HG03558 (cell line): ENCODE measurements around the gene L3MBTL3.

ENCODE experiments used
- ATAC-seq: cut with Tn5 transposase; IDR thresholded peaks from one replicate; pipeline ENCODE4 v1.9.1; 2021; ENCODE audit warnings: moderate number of reproducible peaks; ENCODE audit not compliant: unreplicated experiment; ENCODE audit errors: extremely low read depth

The L3MBTL3 gene

DNA sequence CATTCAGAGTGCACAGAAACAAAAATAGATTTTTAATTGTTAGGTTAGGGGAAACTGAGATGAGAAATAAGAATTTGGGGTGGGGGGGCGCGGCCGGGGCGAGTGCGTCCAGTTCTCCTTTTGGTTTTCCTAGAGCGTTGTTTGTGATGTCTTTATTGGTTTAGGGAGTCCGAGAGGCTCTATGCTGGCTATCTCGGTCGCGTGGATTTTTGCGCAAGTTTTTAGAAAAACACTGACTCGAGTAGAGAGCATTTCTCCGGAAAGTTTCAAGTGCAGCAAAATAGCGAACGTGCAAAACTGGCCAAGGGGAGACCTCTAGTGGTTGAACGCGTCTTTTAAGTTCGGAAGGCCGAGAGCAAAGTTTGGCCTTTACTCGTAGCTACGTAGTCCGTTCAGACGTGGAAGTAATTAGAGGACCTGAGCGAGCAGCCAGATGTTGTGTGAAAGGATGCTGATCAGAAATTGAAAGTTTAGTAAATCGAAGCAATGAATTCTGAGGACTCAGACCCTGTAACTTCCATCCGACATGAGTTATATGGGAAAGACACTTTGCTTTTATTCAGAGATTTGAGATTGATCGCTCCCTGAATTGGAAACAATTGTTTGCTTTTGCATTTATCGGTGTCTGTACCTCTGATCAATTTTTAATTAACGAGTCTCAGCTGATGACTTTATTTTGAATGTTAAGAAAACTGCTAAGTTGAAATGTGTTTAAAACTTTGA, 2.7 kb downstream of the L3MBTL3 start:
- ATAC-seq = peak; percentile 77

DNA sequence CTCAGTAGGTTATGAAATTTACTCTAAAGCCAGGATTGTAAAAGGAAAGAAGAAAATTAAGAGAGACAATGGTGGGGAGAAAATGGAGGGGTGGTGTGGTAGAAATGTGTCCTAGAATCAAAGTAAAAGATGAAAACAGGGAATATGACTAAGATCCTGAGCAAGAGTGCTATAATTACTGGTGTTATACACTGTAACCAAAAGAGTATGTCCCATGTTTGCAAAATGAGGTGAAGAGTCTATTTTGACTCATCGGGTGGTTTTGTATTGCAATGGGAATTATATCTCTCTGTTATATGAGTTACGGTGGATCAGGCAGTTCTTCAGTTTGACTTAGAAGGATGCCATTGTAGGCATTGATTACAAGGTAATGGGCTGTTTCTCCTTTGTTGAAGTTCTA, 8.5 kb downstream of the L3MBTL3 start:
- ATAC-seq = no peak

DNA sequence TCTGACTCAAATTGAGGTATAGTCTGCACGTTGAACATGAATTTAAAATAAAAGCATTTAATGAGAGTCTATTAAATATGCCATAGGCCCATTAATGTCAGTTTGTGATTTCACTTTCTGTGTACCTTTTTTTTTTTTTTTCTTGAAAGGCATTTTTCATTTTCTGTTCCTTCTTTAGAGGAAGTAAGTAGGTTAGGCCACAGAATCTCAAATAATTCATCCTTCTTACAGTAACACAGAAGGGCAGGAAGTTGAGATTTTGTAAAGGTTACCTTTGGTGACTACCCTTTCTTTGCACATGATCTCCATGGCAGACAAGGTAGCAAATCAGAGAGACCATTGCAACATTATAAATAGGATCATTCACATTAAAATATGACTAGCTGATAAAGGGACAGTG, 9.6 kb downstream of the L3MBTL3 start:
- ATAC-seq = peak; percentile 65

DNA sequence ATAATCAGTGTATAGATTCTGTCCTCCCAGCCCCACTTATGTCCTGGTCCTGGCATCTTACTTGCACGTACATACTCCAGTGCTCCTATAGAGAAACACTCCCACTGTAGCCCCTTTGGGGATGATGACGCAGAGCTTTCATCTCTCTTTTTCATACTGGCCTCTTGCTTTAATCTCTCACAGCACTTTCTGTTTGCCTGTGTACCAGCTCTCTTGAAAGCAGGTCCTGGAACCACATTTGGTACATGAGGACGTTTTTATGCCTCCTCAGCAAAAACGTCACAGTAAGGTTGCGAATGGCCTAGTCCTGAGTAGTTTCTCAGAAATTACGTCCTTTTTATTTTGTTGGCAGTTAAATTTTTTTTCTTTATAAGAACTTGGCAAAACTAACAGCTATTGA, 10.8 kb downstream of the L3MBTL3 start:
- ATAC-seq = no peak

DNA sequence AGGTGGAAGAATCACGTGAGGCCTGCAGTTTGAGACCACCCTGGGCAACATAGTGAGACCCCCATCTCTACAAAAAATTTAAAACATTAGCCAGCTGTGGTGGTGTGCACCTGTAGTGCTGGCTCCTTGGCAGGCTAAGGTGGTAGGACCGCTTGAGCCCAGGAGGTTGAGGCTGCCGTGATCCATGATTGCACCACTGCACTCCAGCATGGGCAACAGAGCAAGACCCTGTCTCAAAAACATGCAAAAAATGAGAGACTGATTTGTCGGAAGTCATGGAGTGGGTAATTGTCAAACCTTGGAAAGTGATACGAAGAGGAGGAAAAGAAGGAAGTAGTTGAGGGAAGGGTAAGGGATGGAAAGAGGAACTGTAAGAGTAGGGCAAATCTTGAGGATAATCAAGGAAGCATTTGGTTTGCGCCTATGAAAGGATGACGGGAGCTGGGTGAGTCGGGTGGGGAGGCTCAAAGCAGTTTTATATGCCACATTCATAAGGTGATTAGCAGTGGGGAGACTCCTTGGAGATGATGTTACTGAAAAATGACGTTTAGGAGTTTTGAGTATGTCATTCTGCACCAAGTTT, 14.5 kb downstream of the L3MBTL3 start:
- no peak for ATAC-seq

DNA sequence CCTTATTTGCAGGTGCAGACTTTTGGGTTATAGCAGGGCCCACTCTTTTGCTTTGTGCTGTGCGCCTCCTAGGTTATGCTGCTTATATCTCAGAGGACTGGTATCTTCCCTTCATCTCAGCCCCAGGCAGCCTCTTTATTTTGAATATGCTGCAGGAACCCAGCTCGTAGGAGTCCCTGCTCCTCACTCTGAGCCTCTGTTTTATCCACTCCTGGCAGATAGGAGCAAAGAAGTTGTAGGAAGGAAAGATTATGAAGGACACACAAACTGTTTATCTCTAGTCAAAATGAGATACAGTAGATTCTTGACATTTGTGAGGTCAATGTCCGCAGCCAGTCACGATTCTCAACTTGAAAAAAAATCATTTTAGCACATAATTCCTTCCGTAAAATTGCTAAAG, 15.6 kb downstream of the L3MBTL3 start:
- ATAC-seq = no peak

DNA sequence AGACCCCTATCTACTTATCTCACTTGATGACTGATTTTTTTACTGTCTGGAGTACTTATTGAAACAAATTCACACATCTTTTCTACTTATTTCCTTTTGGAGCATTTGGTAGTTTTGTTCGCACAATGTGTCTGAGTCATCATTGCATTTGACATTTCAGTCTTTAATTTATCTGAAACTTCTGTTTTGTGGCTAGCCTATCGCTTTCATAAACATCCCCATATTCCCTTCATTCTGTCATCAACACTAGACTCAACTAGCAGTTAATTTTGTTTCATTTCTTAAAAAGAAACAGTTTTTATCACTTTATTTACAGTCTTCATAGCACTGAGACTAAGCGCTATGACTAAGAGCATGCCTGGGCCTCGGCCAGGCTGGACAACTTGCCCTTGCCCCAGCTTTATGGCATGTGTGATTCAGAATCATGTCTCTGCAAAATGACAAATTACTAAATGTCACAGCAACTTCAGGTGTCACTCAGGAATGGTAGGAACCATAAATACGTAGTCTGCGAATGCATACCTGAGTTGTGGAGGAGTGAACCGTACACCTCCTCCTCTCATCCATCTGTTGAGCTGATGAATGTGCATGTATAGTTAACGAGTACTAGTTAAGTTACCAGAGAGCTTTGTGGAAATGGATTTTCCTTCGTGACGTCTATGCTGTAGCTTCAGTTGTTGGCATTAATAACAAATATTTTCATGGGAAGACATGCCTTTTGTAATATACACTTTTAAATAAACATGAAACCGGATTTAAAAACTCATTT, 16.2 kb downstream of the L3MBTL3 start:
- no peak for ATAC-seq

DNA sequence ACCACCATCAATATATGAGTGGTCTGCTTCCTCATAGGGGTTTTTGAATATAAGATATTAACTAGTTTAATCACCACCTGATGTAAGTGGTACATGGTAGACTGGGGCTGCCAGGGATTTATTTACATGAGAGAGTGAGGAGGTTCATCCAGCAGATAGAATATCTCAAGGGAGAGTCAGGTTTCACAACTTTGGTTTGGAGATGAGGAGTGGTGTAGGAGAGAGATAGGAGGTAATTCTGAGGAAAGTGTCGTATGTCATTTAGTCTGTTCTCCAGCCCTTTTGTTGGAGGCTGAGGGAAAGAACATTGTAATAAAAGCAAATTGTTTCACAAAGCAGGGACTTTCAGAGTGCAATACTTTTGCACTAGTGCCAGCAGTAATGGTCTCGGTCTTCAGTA, 16.8 kb downstream of the L3MBTL3 start:
- no peak for ATAC-seq

DNA sequence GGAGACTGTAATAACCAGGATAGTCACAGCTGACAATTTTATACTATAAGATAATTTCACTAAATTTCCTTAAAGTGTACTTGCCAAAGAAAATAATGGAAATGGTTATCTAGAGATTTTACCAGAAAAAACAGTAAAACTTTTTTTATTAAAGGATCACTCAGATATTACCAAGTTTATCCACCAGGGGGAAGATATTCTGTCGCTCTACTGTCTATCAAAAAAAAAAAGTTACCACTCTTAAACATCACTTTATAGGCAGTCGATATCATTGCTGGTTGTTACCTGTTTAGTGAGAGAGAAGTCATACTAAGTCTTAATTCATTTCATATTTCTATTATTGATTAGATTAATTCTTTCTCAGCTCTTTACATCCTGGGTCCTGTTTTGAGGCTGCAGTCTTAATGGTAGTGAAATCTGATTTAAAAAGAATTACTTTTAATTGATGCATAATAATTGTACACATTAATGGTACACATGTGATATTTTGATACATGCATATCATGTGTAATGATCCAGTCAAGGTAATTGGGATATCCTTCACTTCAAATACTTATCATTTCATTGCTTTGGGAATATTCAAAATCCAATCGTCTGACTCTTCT, 18.9 kb downstream of the L3MBTL3 start:
- ATAC-seq = no peak

DNA sequence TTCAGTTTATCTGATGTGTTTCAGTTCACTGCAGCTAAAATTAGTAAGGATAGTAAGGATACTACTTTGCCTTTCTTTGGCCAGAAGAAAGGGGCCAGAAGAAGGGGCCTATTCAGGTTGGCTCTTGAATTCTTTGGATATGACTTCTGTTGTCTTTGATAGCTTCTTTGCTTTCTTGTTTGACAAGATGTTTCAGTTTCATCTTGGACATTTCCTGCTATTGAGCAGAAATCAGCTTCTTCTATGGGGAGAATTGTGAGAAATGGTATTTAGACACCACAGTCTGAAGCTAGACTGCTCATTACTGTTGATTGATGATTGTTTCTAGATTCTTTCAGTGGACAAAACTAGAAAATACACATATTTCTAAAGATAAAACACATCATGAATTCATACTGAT, 23.2 kb downstream of the L3MBTL3 start:
- ATAC-seq = no peak

DNA sequence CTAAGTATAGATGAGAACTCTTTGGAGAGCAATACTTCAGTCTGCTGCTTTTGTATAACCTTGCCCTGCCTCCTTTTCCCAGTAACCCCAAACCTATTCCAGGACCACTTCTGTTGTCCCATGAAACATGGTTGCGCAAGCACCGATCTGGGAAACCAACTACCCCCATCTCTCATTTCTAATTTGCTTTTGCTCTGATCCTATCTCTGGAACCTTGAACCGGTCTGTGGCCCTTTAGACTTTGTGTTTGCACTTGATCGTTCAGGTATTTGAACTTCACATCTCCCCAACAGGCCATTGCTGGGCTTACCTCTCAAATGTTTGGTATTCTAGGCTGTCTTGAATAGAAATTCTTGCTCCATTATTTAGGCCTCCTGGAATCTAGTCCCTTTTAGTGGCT, 25.0 kb downstream of the L3MBTL3 start:
- no peak for ATAC-seq

DNA sequence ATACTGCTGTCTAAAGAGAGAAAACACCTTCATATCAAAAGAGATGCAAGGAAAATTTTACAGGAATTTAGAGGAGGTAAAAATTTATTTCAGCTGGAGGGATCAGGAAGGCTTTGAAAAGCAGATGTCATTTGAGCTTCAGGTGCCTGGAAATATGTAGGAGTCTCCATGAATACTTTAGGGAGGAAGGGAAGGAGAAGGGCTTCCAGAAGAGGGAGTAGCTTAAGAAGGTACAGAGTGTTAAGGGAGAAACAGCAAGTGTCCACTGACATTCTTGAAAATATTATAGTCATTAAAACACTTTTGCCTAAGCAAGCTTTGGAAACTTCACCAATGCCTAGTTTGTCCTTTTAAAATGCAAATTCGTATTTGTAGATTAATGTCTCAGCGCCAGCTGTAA, 27.2 kb downstream of the L3MBTL3 start:
- no peak for ATAC-seq

DNA sequence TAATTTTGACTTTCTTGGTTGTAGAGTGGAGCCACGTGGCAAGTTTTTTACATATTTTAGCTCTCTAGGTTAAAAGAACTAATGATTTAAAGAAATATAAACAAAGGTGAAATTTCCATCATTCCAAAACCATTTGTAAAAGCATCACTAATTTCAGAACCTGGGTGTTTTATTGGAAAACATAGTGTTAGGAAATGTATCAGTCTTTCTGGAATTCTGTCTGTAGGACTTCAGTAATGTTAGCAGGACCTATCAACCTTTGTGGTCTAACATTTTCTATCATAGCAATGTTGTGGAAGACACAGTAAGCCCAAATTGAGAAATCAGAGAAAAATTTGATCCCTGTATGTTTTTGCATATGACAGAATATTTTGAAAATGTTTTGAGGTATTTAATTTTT, 28.3 kb downstream of the L3MBTL3 start:
- ATAC-seq = no peak

DNA sequence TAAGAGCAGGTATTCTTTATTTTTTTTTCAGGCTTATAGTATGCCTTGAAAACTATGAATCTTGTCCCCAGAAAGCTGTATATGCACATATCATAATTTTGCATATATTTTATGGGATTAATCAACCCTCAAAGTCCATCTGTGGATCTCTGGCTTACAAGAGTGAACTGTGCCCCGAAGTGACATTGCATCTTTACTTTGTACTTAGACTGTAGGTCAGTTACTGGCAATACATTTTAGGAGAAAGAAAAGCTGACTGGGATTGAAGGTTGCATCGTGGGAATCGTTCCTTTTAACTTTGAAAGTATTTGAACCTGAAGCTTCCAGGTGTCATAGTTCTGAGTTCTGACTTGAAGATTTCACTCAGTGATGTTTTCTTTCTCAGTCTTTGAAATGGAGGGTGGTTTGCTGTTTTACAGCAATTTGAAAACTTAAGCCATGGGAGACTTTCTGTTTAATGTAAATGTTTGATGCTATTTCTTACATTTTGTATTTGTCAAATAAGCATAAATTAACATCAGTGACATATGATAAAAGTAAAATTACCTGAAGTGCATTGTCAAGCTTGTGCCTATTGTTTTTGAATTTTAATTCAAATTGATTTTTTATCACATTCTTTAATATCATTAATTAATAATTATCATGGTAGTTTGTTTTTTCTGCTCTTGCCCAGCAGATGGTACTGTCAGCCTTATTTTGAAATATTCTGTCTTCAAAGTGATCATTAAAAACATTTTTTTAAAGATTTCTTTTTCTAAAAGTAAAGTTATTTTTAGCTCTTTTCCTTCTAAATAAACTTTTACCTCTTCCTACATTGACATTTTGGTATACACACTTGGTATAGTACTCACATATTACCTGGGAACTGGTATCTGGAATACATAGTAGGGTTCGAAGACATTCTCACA, 29.0 kb downstream of the L3MBTL3 start:
- no peak for ATAC-seq

DNA sequence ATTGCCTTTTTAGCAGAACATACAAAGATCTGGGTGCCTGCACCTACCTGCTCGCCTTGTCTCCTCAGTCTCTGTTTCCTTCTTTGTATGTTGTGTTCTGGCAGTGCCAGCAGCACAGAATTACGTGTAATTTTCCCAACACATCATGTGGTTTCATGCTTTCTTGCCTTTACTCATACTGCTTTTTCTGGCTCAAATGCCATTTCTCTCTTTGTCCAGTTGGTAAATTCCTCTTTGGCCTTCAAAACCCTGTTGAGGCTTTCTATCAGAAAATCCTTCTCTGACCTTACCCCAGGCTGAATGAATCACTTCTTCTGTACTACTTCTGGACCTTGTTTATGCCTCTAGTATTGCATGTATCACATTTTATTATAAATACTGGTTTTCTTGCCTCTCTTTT, 31.8 kb downstream of the L3MBTL3 start:
- ATAC-seq = no peak

DNA sequence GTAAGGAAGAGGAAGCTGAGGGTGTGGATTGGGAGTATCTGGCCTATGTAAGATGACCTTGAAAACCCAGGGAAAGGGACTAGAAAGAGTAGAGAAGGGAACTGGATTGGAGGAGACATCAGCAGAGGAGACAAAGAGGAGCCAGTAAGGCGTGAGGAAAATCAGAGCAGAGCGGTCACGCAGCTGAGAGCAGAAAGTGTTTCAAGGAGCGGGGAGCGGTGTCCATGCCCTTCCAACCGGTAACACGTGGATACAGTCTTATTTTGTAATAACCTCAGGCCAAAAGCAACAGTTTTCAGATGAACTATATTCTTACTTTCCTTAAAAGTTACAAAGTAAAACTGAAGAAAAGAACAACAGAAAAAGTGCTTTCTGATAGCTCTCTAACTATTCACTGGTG, 36.3 kb downstream of the L3MBTL3 start:
- no peak for ATAC-seq

DNA sequence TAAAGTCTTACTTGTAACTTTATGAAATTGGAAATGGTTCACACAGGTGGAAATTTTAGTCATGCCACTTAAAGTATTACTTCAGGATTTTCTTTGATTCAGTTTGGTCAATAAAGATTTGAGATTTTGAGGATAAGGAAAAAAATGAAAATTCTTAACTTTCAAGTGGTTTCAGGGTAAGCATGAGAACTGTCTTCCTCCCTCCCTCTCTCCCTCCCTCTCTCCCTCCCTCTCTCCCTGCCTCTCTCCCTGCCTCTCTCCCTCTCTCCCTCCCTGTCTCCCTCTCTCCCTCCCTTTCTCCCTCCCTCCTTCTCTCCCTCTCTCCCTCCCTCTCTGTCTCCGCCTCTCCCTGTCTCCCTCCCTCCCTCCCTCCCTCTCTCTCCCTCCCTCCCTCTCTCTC, 36.9 kb downstream of the L3MBTL3 start:
- ATAC-seq = no peak

DNA sequence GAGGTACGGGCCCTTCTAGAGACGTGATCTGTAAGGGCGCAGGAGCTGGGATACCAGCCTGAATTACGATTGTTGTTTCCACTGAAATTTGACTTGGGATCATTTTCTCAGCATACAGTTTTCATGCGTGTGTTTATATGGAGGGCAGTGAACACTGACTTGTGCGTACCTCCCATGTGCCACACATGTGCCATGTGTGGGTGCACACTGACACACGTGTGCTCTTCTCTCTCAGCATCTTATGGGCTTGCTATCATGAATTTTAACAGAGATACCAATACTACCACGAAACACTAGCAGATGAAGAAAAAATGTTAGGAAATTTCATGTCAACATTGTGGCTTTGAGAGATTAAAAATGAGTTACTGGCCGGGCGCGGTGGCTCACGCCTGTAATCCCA, 39.1 kb downstream of the L3MBTL3 start:
- ATAC-seq = no peak

DNA sequence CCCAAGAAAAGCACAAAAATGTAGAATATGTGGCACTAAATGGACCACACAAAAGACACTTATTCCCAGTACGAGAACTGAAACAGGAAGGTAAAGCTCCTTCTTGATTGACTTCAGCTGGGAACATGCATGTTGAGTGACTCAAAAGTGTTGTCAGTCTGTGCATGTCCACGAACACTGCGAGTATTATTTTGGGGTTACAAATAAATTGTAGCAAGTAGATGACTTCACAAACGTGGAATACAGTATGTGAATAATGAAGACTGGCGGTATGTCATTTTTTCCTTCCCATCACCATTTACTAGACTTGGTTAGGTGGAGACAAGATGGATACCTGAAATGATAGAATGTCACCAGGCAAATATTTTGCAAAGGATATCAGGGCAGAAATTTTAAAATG, 45.4 kb downstream of the L3MBTL3 start:
- ATAC-seq = no peak

DNA sequence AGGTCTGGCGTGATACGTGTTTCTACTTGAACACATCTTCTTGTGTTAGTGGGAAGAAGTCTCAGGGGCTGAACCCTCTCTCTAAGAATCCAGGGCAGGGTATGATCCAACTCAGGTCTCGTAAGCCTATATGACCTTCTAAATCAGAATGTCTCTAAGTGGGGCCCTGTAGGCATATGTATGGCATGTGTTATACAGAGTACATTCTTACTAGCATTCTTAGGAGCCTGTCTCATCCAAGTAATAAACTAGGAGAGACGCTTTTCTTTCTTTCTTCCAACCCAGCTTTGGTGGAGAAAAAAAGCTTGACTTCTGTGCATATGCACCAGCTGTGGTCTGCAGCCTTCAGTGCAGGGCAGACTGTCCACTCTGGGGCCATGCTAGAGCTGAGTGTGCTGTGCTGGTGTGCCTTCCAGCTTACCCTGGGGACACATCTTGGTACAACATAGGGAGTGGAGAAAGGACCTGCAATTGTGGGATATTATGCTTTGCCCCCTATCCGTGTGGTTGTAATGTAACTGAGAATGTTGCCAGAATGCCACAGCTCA, 47.3 kb downstream of the L3MBTL3 start:
- ATAC-seq = no peak
